Stimulated activated CD4-positive, alpha-beta T cell treated with anti-CD3 and anti-CD28 coated beads, TNF-alpha, amount 100 ng/mL, for 4 hours (primary cell): Measurements from ENCODE around the gene LIPA.

Source experiments
- DNase-seq, 3 experiments: peaks; one replicate each; pipeline ENCODE4 v3.0.0-alpha.2; 2020; ENCODE audit warnings: low read depth in 3 of 3

Gene LIPA

DNA sequence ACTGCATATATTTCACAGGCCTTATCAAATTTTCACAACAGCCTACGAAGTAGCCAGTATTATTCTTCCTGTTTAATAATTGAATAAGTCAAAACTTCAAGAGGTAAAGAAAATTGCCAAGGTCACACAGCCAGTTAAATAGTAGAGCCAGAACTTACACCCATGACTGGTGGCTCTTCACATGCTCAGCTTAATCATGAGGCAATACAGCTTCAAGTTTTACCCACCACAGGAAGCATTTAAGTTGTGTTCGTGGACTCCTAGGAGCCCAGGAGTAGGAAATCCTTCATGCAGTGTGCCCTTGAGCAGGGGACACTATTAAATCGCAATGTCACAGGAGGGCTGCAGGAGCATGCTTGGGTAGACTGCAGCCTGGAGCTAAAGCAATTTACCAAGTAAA, 11.1 kb downstream of the LIPA start:
- no peak for DNase-seq

DNA sequence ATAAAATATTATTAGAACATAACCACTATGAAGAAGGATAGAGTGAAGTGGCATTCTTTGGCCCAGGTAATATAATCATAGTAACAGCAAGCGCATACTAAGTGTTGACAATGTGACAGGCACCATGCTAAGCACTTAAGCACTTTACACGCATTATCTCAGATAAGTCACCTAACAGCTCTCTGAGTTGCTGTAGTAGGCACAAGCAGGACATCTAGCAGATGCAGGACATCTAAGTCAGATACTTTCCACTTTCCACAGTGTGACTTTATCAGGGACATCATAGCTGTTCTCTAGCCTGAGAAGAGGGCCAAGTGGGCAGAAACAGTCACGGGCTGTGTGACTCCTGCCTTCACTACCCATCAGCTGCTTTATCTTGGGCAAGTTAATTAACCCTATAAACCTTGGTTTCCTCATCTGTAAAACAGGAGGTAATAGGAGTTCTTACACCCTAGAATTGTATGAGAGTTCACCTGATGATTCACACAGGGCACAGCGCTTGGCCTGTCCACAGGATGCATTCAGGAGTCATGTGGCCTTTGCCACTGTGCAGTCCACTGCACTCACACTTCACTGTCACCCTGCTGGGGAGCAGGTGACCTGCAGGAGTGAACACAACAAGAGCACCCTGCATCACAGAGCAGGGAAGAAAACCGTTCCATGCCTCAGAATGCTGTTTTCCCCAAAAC, 12.5 kb downstream of the LIPA start:
- no peak for DNase-seq

DNA sequence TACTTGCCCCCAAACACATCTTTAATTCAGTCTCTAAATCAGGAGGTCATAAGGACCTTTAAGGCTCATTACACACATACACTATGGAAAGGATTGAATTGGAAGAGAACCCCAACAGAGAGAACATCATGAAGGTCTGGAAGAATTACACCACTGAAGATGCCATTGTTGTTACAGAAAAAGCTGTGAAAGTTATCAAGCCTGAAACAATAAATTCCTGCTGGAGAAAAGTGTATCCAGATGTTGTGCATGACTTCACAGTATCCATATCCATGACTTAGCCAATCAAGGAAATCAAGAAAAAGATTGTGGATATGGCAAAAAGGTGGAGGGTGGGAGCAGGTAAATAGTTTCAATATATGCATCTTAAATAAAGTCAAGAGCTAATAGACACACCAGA, 13.7 kb downstream of the LIPA start:
- DNase-seq = no peak

DNA sequence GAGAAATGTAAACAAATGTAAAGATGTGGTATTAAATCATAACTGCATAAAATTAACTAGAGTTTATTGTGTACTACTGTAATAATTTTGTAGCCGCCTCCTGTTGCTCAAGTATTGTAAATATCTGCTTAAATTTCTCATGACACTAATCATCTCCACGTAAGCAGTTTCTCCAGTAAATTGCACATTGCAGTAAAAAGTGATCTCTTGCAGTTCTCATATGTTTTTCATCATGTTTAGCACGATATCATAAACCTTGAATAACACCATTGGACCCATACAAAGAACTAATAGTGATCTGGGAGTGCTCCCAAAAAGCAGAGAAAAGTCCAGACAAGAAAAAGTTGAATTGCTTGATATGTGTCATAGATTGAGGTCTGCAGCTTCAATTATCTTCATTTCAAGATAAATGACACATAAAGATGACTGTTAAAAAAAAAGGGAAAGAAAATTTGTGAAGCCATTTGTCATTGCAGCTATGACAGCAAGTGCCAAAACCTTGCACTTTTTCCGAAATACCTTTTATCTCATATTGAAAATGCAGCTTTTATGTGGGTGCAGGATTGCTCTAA, 15.3 kb downstream of the LIPA start:
- no peak for DNase-seq

DNA sequence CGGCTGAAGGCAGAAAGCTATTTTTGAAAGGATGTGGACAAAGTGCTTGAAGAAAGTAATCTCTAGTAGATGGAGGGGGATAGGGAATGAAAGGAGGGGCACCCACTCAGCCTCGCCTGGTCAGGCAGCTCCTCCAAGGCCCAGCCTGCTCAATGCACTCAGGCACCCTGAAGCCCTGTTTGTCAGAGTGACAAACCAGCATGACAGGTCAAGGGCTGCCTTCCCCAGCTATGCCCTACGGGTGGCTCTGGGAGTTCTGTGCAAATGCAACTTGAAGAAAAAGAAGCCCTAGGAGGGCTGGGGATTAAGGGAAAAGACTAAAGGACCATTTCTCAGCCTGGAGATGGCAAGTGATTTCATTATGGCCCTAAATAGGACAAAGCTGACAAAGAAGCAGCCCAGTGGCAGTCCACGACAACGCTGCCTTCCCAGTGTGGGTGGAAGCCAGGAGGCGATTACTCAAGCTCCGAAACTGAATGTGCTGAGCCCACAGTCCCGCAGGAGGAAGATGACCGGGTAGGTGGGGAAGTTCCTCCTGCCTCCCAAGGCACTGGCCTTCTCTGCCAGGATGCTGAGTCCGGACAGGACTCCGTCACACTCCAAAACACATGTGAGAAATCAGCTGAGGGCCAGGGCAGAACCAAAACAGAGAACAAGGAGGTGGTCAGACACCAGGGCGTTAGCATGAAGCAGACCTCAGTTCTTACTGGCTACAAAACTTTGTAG, 16.3 kb downstream of the LIPA start:
- DNase-seq = no peak

DNA sequence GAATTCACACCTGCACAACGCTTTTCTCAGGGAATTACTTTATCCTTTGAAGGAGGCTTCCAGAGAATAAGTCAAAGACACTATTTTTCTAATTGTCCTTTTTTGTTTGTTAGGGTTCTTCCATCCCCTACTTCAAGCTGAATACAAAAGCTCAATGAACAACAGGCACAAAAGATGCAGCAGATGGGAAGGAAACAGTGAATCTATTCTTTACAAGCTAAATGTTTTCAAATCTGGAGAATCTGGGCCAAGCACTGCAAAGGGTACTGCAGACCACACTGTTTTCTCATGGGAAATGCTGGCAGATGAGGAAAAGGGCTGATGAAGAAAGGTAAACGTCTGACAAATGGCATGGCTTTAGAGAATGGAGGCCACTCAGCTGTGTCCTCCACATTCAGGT, 18.5 kb downstream of the LIPA start:
- DNase-seq = no peak

DNA sequence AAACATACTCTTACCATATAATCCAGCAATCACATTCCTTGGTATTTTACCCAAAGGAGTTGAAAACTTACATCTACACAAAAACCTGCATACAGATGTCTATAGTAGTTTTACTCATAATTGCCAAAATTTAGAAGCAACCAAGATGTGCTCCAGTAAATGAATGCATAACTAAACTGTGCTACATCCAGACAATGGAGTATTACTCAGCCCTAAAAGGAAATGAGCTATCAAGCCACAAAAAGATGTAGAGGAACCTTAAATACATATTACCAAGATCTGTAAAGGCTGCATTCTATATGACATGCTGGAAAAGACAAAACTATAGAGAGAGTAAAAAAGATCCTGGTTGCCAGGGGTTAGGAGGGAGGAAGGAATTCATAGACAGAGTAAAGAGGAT, 22.6 kb downstream of the LIPA start:
- no peak for DNase-seq

DNA sequence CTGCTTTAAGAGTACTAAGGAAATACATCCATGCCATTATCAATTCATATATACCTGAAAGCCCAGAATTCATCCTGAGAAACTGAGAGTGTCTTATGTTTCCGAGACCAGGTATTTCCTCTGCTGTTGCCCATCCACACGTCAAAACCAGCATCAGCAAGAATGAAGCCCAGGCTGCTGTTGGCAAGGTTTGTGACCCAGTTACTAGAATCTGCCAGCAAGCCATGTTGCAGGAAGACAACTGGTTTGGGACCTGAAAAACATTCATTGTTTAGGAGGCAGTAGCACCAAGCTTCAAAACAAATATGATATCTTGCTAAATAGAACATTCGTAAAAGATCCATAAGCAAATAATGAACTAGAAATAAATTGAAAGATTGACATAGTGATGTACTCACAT, 23.4 kb downstream of the LIPA start:
- no peak for DNase-seq

DNA sequence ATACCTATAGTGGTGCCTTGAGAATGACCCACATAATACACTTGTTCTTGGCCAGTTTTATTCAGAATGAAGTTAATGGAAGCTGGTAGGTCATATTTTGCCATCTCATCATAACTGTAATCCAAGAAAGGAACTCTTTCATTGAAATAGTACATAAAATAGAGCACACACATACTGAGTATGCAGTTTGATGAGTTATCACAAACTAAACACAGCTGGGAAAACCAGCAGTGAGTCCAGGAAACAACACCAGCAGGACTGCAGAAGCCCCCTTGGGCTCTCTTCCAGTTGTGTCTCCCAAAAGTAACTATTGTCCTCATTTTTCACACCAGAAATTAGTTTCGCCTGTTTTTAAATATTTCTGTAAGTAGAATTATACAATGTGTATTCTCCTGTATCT, 24.7 kb downstream of the LIPA start:
- no peak for DNase-seq

DNA sequence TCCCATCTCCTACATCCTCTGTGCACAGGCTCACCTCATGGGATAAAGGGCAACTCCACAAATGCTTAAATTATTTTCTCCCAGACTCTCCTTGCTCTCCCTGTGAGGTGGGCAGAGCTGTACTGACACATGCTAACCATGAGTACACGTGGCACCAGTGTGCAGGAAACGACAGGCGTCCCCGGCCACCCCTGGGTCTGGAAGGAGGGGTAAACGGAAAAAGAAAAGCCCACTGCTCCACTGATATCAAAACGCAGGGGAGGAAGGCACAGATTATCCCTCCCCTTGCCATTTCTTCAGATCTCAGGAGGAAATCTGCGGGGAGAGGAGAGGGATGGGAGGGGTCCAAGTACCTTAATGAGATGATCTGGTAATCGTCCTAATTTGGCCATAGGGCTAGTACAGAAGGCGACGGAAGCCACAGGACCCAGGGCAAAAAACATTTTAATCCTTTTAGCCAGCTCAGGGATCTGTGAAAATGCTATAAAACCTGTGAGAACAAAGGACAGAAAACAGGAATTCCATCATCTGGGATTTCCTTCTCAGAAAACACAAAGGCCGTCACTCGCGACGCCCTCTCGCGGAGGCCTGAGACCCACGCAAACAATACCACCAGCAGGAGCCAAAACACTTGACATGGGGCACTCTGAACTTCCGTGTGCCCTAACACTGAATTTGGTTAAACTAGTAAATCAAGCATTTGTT, 26.7 kb downstream of the LIPA start:
- DNase-seq = no peak

DNA sequence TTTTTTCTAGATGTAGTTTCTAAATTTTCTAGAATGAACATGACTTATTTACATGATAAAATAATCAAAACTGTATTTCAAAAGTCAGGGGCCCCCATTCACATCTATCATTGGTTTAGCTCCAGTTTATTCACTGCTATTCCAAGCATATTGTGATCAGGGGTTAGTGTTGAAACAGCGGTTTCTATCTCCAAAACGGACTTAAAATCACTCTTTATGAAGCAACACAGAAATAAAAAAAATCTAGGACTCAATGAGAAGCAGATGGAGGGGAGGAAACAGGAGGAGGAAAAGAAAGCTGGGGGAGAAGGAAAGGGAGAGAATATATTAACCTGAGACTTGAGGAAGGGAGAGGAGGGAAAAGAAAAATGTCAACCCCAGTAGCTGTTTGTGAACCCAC, 29.7 kb downstream of the LIPA start:
- no peak for DNase-seq

DNA sequence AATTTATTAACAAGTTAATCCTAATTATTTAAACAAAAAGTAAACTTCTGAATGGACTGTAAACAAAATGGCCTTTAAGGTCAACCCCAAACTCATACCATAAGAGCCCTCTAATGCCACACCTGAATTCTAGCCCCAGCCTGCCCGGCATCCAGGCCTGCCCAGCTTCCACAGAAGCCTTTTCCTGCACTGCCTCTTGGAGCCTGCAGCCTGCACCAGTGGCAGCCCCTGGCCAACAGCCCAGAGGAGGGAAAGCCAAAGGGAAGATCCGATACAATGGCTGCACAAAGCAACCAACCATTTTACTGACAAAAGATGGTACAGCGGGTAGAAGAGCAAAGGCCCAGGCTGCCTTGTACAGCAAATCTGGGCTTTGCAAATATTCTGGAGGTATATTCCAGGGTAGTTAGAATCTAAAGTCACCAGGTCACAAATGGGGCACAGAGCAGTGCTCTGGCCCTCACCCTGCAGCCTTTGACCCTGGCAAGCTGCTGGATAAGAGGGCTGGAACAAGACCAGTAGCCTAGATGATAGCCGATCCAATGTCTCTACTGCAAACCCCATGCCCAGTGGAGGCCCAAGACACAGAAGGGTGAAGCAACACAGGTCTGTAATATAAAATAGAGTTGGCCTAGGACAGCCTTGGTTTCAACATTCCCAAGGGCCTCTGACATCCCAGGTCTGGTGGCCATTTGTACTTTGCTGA, 31.9 kb downstream of the LIPA start:
- DNase-seq = no peak

DNA sequence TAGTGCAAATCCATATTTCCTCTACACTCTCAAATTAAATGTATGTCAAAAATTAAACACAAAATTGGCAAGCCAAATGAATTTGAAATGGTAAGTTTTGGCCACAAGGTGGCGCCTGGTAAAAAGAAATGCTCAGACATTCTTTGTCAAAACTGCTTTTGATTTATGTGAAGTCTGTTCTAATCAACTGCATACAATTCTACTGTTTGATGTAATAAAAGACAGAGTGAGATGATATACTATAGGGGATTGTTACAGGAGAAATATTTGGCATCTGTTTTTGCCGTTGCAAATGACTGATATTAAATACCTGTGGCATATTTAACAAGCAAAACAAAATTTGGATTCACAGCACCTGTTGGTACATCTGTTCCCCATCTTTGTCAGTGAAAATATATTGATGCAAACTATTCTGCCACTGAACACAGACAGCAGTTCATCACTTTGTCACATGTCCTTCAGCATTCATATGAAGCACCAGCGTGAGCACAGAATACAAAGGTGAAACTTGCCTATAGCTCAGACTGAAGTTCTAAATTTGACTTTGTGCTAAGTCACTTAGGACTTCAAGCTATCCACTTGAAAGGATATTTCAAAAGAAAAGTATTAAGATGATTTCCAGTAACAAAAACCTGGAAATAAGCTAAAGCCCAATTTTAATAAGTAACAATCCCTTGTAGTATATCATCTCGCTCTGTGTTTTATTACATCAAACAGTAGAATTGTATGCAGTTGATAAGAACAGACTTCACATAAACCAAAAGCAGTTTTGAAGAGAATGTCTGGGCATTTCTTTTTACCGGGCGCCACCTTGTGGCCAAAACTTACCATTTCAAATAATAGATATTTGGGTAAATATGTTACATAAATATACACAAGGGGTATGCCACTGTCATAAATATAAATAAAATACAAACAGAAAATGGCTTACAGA, 34.3 kb downstream of the LIPA start:
- DNase-seq = peak; percentile 23 to 45 (median 24)

DNA sequence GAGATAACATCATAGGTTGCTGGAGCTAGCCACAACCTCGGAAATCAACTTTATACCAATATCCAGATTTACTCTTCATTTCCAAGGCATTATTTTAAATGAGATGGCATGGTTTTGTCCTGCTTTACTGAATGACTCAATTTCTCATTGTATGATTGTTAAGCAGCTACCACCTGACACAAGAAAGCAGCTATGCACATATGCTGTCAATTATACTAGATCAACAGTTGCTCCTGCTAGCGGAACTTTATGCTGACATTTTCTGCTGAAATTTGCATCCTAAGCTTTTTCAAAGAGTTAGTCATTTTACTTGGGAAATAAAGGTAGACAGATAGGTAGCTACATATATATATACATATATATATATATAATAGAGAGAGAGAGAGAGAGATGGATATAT, 35.5 kb downstream of the LIPA start:
- no peak for DNase-seq

DNA sequence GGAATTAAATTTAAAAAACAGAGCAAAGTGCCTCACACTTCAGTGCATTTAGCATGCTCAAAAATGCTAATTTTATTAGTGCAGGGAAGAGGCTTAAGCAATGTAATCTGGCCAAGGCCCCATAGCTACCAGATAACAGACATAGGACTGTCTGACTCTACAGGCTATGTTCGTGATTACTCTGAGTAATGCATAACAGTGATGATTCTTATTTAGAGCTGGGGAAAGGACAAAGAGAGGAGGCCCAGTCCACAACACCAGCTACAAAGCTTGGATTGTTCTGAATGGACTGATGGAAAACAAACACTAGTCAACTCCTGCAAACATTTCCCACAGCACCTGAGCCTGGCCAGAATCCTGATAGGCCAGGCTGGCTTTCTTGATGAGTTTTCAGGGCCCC, 36.1 kb downstream of the LIPA start:
- DNase-seq = no peak

DNA sequence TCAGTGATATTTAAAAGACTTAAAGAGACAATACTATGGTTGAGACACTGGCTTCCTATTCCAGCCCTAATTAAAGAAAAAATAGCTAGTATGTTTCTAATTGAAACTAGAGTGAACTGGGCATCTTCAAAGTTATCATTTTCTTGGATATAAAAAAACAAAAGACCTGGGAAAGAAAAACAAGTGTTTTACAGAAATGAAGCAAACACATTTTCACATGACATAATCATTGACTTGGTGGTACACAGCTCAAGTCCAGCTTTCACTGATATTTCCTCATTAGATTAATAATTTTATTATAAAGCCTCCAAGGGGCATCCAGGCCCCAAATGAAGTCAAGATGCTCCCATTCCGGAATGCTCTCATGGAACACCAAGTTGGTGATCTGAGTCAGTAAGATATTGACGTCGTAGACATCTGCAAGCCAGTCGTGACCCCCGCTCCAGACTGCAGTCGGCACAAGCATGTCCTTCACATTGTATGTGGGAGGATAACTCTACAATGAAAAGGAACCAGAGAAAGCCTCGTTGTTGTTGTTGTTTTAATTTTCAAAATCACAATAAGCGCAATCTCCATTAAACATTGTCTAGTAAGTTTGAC, 36.9 kb downstream of the LIPA start:
- no peak for DNase-seq

DNA sequence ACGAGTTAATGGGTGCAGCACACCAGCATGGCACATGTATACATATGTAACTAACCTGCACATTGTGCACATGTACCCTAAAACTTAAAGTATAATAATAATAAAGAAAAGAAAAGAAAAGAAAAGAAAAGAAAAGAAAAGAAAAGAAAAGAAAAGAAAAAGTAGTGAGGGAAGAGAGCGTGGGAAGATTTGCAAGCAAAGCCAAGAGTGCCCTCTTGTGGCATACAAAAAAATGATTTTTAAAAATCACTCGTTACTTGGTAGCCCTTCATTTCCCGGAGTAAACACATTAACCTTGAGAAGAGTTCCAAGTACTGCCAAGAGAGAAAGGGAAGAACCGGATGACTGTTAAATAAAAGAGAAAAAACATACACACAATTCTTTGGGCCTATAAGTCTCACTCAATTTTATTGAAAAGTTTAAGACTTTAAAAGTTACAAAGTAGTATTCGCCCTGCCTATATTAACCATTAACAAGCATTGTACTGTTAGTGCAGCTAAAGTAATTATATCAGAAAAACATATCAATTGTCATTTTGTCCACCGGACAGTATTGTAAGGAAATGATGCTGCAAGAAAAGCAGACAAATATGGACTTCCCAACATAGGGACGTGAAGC, 38.3 kb downstream of the LIPA start:
- no peak for DNase-seq

DNA sequence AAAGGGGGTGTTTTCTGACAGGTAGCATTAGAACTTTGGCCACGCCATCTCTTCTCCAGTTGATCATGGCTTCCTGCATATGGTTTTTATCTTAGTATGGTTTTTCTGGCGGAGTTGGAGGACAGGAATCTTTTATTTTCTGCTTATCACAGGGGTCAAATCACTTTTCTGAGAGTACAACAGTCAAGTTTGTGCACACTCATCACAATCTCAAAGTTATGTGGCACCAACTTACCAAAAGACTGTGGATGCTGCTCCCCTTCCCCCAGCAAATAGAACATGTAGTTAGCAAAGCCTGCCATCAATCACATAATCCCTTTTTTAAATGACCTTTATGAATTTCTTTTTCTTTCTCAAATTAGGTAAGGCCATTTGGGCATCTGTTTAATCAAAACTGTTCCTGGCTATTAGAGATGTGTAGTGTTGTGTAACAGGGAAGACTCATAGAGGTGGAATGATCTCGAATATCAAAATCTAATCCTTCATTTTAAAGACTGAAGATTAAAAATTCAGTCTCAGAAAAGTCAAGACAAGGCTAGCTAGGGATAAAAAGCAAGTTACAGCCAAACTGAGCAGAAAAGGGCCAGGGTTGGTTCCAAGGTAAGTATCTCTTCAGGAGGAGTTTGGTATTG, 40.7 kb downstream of the LIPA start:
- DNase-seq = no peak

DNA sequence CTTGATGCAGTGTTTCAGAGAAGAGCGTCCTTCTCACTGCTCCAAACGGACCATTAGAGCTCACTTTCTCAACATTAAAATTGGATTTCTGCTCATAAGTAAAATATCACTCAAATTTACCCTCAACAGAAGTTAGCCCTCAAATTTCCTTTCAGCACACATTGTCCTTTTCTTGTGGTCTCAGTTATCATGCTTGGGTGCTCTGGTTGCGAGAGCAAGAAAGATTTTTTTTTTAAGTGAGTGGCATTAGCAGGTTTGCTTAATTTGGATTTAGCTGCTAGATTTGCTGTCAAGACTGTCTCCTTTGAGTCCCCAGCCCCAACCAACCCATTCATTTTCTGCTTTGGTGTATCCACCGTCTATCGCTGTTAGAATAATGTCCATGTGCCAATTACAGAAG, 41.9 kb downstream of the LIPA start:
- DNase-seq = no peak
